ENCODE measurements around the gene SPINK8.
A peak's percentile ranks its signal among the peaks of the same experiment; 100 is the strongest.

SPINK8 gene

DNA sequence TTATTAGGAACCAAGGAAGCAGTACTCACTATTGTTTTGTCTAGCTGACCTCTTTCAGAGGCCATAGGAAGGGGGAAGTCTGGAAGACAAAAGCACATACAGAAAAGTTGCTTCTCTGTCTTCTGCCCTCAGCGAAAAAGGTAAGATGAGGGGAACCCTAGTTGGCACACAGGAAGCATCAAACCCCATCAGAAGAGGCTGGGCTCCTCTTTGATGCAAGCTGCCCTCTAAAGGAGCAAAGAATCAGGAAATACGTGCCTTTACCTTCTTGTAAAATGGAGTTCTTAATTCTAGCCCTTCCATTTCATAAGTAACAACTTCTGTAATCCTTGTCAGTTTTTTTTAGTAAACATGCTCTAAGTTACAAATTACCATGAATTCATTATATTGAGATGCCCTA is 12.5 kb downstream of the SPINK8 start:
- no peak for DNase-seq

DNA sequence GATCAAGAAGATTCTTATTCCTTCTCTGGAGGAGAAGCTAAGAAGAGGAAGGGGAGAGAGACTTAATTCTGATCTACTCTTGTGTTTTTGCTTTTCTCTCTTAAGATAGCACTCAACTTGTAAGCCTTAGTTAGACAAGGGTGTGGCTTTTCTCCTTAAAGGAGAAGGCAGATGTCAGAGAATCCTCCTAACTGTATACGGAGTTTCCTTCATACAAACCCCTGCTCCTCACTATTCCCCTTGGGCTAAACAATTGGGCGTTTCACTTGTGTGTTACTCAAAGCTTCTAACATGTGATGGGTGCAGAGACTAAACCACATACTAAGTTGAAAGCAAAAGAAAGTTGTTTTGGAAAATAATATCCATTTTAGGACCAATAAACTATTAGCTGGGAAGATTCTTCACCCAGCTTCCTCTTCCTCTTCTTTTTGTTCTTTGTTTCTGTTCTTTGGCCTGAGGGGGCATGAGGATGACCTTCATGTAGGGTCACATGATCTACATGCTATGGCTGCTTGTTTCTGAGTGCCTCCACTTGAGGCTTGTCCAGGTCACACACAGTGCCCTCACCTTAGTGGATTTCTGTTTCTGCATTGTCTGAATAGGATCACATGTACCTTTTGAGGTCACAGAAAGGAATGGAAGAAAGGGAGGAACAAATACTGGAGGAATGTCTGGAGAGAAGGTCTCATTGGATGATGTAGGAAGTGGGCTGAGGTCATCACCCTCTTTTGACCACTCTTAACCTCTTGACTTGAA is 14.6 kb downstream of the SPINK8 start:
- DNase-seq, result no peak

DNA sequence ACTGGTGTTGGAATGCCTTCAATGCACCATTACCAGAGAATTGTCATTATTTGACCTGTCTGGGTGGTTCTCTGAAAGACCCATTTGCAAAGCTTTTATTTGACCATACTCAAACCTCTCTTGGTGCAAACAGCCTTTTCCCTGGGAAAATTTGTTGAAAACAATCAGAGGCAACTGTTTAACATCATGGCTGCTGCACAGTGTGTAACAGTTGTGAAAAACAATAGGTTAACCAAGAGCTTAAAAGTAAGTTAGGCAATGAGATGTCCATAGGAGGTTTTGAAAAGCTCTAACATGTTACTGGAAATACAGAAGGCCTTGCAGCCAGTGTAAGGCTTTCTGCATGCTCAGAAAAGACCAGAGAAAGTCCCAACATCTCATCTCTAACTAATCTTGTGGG is 18.9 kb downstream of the SPINK8 start:
- no peak for DNase-seq

DNA sequence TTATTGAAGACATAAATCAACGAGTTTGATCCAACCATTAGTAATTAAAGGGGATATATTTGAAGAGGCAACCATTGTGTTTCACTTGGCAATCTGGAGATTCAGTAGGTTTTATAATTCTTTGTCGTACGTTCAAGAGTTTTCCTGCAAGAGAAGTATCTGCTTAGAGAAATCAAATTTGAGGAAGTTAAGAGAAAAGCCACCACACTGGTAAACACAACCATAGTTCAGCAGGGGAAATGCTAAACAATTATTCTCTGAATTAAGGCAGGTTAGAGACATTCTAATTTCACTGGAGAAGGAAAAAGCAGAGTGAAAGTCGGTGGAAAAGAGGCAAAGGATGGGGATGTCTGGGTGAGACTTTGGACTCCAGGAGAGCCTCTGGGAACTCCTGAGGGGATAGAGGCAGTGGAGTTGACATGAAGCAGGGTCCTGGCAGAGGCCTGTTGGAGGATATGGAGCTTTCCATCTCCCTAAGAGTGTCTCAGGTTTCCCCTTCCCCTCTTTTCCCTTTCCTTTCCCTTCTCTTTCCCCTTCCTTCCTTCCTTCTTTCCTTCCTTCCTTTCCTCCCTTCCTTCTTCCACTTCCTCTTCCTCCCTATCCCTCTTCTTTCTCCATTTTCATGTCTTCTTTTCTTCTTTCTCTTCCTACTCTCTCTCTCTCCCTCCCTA is 26.5 kb downstream of the SPINK8 start:
- no peak for DNase-seq

DNA sequence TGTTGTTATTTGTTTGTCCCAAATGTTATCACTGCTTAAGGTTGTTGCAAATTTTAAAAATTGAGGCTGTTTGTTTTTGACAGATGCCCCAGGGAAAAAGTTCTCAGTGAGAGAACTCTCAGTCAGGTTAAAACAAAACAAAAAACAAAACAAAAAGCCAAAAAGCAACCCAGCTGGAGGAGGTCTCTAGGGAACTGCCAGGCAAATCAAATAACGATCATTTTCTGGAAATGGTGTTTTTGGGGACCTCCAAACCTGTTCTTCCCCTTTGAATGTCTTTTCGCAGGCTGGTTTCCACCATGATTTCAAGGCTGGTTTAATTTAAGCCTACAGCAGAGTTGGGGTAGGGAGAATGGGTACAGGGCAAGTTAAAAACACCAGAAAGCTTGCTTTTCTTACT is 27.2 kb downstream of the SPINK8 start:
- no peak for DNase-seq

DNA sequence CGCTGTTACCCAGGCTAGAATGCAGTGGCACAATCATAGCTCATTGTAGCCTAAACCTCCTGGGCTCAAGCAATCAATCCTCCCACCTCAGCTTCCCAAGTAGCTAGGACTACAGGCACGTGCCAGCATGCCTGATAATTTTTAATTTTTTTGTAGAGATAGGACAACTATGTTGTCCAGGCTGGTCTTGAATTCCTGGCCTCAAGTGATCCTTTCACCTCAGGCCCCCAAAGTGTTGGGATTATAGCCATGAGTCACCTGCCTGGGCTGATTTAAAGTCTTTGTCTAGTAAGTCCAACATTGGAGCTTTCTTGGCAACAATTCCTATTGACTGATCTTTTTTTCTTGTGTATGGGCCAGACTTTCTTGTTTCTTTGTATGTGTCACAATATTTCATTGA is 28.1 kb downstream of the SPINK8 start:
- DNase-seq, result no peak

DNA sequence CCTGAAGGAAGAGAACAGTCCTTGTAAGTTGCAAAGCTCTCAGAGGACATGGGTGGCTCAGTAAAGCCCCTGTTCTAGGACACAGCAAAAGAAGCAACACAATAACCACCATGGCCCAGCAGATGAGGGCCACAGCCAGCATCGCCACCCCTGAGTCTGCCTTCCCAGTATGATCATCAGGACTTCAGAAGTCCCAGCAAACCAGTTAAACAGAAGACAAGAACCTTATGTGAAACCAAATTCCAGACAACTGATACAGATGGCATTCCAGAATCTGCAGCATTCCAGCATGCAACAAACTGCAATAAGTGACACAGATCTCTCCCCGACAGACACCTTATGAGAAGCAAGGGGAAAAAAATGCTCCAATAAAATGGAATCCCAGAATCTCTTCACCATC is 30.4 kb downstream of the SPINK8 start:
- DNase-seq, result no peak

DNA sequence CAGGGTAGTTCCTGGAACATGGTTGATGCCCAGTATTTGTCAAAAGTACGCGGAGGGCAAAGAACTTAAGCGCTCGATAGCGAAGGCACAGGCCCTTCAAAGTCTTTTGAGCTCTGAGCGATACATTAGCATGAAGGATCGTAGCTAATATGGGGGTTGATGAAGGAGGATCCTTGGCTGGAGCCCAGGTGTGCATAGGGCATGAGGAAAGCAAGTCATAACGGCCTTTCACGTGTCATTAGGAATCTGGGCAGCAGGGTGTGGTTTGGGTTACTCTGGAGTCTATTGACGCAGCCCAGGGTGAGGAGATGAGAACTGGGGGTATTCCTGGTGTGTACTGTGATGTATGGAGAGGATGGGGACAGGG is 31.7 kb downstream of the SPINK8 start:
- DNase-seq, result peak; percentile 30

DNA sequence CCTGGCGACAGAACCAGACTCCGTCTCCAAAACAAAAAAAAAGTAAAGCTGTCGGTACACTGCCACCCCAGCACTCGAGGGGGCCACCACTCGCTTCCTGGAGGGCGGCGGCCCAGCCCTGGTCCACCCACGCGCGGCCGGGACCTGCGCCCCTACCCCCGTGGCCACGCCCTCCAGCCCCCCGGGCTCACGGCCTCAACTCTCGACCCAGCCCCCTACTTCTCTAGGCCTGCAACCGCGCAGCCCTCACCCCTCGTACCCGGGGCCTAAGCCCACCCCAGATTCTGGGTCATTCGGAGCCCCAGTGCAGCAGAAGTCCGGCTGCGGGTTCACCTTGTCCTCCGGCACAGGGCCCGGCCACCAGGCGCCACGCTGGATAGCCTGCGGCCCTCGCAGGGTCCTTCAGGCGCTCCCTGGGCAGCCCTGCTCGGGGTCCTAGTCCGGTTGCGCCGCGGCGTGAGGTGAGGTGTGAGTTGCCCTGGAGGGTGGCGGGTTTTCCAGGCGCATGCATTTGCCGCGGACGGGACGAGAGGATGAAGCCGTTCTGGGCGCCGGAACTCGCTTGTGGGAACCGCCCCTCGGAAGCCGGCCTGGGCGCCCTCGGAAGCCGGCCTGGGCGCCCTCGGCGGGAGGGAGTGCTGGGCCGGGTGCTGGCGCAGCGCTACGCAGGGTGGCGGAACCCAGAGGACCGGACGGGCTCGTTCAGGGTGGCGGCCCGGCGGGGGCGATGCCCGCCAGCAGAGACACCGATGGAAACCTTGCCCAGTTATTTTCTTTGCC is 32.3 kb downstream of the SPINK8 start, which contains the start of gene NME6:
TSS of gene NME6 (minus strand) at position 348 of the 780 bp plus-strand sequence.
- DNase-seq, result peak; percentile 93

DNA sequence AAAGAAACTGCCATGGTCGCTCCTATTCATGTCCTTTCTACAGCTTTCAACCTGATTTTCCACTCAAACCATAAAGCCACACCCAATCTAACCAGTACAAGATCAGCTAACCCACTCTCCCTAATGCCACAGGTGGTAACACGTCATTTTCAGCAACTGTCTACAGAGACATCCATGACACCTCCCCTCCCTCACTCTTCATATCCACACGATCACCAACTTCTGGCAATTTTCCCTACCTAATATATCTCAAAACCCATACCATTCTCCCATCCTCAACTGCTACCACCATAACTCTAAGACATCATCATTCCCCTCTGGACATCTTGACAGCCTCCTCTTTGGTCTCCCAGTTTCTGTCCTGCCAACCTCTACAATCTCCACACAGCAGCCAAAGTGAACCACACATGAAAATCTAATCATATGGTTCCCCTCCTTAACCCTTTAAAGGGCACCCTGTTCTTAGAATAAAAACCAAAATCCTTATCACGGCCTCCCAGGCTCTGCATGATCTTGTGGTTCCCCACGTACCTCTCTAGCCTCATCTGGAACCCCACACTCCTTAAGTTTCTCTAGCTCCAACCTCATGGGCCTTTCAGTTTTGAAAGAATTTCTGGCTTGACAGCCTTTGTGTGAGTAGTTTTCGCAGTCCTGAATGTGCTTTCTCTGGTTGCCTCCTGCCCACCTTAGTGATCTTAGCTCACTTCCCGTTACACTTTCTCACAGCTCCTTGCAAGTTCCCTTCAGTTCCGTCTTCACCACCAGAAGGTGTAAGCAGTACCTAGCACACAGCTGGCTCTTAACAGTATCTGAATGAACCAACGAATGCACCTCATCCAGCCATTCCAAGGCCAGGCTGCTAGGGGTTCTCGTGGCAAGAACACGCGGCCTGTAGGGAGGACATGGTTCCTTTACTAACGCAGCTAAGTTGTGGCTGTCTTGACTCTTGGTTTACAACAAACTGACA is 33.4 kb downstream of the SPINK8 start:
- DNase-seq, result peak; percentile 40

DNA sequence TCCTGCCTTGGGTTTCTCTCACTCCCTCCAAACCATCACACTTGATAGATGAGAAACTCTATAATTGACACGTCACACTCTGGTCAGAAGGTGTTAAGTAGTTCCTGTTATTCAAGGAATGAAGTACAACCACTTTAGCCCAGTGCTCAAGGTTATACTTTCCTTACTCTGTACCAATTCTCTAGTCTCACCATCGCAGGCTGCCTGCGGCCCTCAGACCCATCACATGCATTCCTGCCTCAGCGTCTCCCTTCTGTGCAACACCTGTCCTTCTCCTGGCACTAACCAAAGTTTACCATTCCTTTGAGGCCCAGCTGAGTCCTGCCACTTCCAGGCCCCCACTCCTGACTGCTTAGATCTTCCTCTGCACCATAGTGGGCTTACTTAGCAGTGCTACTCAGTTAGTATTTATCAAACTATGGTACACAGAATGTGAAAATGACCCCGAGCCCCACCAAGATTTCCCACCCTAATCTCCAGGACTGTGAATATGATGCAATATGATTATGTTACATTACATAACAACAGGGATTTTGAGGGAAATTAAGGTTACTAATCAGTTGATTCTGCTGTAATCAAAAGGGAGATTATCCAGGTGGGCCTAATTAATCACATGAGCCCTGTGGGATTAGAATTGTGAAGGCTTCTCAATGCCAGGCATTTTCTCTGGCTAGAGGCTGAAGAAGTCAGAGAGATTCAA is 36.2 kb downstream of the SPINK8 start:
- no peak for DNase-seq

DNA sequence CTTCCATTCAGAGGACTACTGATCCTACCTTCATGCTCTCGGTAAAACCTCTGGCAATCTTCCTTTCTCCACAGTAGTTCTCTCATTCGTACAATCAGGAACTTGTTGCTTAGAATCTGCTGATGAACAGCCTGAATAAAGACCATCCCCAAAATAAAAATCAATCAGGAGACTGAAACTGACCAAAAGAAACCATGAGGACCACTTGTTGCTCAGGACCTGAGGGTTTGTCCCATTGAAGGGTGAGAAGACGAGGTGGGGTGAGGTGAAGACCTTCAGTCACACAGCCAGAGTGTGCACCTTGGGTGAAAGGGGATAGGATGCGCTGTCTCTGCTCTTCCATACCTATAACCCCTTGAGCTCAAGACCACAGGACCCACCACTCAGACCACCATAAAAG is 36.8 kb downstream of the SPINK8 start:
- no peak for DNase-seq

DNA sequence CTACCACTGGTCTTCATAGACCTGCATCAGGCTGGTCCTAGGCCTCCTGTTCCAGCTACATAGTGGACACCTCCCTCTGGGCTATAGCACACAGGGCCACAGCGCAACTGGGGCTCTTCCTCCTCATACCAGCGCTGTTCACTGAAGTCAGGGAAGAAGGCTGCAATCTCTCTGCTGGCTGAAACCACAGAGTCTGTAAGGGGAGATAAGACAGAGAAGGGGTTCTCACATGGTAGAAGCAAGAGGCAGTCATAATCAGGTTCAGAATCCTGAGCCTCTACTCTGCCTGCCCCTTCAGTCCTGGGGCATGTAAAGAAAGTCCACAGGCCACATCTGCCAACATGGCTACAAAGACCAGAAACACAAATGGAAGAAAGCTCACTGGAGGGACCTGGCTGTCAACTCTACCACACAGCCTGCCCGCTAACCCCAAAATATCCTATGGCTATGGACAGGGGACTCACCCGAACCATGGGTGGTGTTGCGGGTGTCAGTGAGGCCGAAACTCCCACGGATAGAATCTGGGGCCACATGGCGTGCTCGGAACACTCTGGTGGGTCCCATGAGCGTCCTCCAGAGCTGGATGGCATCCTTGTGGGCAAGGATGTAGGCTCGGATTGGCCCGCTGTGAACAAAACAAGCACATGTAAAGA is 38.7 kb downstream of the SPINK8 start:
- no peak for DNase-seq

DNA sequence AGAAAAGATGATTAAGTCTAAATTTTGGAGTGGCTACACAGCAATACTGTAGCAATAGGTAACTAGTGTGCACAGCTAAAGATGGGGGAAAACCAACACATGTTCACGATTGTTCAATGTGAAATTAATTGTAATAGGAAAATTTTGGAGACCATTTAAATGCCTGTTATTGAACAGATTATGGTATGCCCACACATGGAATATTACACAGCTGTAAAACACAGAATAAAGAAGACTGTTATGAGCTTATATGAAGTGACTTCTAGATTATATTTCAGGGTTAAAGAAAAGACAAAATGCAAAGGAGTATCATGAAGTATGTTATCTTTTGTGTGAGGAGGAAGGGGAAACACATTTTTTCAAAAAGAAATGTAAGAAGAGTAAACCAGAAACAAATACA is 43.8 kb downstream of the SPINK8 start:
- DNase-seq, result no peak

DNA sequence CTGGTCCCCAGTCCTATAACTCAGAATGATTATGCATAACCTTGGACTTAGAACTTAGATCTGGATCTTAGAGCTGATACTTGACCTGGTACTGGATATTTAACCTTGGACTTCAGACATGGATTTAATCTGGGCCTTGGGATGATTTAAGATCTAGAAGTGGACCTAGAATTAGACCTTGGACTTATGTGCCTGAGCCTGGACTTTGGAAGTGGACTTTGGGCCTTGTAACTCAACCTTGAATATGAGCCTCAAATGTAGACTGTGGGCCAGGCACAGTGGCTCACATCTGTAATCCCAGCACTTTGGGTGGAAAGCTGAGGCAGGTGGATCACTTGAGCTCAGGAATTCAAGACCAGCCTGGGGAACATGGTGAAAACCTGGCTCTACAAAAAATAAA is 46.4 kb downstream of the SPINK8 start:
- DNase-seq, result no peak

DNA sequence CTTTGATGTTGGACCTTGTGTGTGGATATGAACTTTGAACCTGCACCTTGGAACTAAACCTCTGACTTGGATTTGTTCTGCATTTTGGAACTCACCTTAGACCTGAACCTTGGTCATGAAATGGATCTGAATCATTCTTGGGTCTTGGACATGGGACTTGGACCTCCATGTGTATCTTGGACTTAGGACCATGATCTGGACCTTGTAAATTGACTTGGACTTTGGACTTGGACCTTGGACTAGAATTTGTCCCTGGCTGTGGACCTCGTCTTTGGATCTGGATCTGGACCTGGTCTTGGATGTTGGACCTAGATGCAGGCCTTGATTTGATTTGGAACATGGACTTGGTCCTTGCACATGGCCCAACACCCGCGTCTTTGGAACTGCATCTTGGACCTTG is 47.2 kb downstream of the SPINK8 start:
- DNase-seq, result no peak

DNA sequence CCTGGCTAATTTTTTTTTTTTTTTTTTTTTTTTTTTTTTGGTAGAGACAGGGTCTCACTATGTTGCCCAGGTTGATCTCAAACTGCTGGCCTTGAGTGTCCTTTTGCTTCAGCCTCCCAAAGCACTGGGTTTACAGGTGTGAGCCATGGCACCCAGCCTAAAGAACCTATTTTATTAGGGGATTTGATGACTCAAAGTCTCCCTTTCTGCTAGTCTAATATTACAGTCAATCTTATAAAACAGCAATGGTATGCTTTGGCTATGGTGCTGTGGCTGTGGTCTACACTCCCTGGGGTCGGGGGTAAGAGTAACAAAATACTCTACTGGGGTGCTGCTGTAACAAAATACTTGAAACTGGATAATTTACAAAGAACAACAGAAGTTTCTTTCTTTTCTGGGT is 47.8 kb downstream of the SPINK8 start:
- DNase-seq, result no peak

DNA sequence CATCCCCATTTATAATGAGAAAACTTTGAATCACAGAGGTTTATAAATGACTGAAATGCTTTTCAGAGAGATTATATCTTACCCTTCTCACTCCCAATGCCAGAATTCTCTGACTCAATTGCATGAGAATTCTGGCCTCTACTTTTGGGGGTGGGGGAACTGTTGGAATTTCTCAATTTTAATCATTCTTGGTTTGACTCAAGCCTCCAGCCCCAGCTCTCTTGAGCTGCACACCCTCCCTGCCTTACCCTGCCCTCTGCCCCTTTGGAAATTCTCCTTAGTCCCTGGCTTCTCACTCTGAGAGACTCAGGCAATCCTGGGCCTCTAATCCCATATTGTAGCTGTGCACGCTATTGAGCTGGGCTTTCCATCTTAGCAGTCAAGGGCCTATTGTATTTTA is 48.3 kb downstream of the SPINK8 start:
- no peak for DNase-seq

DNA sequence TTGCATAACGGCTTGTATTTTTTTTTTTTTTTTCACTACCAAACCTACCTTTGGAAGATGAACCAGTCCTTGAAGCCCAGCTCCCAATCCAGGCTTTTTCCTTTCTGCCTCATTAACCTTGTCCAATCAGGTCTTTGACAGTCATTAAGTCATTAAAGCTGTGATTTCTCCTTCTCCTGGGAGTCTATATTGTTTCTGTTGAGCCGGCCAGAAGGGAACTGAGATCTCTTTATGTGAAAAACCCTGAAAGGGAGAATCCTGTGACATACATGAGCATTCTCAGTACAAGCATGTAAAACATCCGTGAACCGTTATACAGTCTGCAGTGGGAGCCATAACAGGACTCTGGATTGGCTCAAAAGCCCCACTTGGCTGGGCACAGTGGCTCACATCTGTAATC is 52.6 kb downstream of the SPINK8 start:
- no peak for DNase-seq

DNA sequence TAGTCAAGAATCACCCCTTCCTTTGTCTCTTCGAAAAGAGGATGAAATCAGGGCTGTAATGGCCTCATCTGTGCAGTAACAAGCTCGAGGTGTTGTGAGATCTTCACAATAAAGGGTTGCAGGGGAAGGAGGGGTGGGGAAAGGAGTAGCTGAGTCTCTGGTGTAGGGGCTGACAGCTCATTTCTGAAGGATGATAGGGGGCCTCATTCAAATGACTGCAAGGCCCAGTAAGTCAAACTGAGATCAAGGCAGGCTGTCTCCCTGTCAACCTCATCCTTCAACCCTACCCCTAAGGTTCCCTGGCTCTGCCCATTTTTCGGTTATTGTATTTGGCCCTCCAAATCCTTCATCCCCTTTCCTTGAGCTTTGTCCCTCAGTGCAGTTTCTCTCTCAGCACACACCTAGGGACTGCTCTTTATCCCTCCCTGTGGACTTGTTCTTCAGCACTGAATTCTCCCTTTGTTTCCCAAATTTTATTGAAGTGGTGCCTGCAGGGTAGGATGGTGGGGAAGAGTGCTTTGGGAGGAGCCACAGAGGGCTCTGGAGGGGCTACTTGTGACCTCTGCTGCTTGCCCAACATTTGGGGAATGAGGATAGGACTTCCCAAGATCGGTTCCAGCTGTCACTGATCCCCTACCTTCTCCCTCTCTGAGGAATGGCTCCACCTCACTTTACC is 54.4 kb downstream of the SPINK8 start:
- no peak for DNase-seq

Measured in stimulated activated CD4-positive, alpha-beta T cell treated with anti-CD3 and anti-CD28 coated beads, Interleukin-4, amount 100 ng/mL, for 24 hours (primary cell).